Measurements from ENCODE around the gene LZTS3.

LZTS3 gene

GRCh38 chr20:3164043-3164762, 9.1 kb downstream of the LZTS3 start:
- TF ChIP-seq, protein P1, sequence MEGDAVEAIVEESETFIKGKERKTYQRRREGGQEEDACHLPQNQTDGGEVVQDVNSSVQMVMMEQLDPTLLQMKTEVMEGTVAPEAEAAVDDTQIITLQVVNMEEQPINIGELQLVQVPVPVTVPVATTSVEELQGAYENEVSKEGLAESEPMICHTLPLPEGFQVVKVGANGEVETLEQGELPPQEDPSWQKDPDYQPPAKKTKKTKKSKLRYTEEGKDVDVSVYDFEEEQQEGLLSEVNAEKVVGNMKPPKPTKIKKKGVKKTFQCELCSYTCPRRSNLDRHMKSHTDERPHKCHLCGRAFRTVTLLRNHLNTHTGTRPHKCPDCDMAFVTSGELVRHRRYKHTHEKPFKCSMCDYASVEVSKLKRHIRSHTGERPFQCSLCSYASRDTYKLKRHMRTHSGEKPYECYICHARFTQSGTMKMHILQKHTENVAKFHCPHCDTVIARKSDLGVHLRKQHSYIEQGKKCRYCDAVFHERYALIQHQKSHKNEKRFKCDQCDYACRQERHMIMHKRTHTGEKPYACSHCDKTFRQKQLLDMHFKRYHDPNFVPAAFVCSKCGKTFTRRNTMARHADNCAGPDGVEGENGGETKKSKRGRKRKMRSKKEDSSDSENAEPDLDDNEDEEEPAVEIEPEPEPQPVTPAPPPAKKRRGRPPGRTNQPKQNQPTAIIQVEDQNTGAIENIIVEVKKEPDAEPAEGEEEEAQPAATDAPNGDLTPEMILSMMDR (conservative IDR thresholded peaks at IDR 0.05): no peak
- H3K27ac ChIP-seq: no peak overlapping the region; the same call in 1 of the 2 replicates

DNA sequence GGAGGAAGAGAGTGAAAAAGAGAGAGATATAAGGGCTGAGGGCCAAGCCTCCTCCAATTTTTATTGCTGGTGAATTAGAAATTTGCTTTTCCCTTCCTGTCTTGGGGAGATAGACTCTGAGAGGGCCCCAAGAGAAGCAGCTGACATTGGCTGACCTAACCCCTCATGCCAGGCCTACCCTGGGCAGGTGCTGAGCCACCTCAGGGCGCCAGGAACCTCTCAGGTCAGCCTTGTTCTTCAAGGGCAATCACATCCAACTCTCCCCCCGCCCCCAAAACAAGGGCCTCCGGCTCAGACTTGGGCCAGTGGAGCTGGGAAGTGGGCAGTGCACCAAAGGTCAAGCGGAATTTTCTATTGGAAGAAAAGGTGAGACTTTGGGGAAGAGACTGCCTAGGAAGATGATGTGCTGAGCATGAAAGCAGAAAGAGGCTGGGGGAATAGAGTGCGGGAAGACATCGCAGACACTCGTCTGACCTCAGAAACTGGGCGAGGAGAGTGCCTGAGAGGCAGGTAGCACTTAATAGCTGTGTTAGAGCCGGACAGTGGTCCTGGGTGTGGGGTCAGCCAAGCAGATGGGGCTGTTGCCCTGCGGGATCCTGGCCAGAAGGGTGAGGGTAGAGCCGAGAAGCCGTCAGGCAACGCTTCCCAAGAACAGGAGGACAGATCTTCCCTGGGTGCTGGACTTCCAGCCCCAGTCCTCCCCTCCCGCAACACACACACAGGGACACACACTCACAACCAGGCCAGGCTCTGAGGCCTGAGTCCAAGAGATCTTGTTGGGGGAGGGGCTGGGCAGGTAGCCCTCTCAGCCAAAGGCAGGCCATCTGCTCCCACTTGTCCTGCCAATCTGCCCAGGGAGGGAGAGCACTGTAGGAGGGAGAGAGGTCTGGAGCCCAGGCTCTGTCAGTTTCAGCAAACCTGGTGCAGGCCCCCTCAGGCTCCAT, 10.0 kb downstream of the LZTS3 start:
- TF ChIP-seq, protein P1 (conservative IDR thresholded peaks at IDR 0.05): no peak
- H3K27ac ChIP-seq: peak overlapping the region; percentile 44; the same call in 1 of the 2 replicates

GRCh38 chr20:3162080-3162611, 11.2 kb downstream of the LZTS3 start:
- TF ChIP-seq, protein P1 (conservative IDR thresholded peaks at IDR 0.05): no peak
- peak overlapping the region; percentile 44; the same call in 1 of the 2 replicates for H3K27ac ChIP-seq

- peak overlapping the region; percentile 44; the same call in 1 of the 2 replicates for H3K27ac ChIP-seq
- TF ChIP-seq, protein P1 (conservative IDR thresholded peaks at IDR 0.05): no peak
Observed at GRCh38 chr20:3161316-3162079, 11.9 kb downstream of the LZTS3 start.

GRCh38 chr20:3160418-3160817, 12.9 kb downstream of the LZTS3 start:
- TF ChIP-seq, protein P1 (conservative IDR thresholded peaks at IDR 0.05): no peak
- peak overlapping the region; percentile 88 for H3K27ac ChIP-seq

GRCh38 chr20:3158968-3159431, 14.3 kb downstream of the LZTS3 start:
- TF ChIP-seq, protein P1 (conservative IDR thresholded peaks at IDR 0.05): no peak
- peak overlapping the region; percentile 88 for H3K27ac ChIP-seq

Measured in VCaP (cell line).